Measurements from ENCODE around the gene NRG3.

NRG3 gene

GRCh38 chr10:82814635-82815034, 939.6 kb downstream of the NRG3 start:
- Histone ChIP-seq H3K36me3 (ENCODE audit: insufficient read depth, low read length) (peaks cover 27% of the 10 kb centered on the region), H3K27ac (ENCODE audit: low read depth, low read length, poor library complexity, severe bottlenecking) (no peak overlapping the region), H3K4me2 (ENCODE audit: low read length) (no peak overlapping the region)

DNA sequence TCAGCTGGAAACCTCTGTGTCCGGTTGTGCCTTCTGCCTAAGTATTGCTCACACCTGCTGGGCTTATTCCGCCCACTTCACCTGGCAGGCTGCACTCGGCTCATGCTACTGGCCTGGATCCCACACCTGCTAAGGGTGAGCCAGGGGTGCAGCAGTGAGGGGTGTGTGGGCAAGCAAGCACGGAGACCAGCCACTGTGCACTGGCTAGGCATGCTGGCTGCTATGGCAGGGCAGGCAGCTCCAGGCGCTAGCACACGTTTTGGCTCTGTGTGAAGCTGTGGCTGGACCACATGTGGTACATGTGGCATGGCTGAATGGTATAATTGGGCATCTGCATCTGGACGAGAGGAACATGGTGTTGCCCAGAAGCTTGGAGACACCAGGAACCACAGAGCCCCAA, 940.7 kb downstream of the NRG3 start:
- peaks cover 29% of the 10 kb centered on the region for H3K4me1 ChIP-seq (ENCODE audit: insufficient read depth, low read length, severe bottlenecking)
- TF ChIP-seq EZH2 (IDR thresholded peaks at IDR 0.05; ENCODE audit: borderline replicate concordance, low read length) (no peak), CTCF (IDR thresholded peaks at IDR 0.05; ENCODE audit: low read length) (no peak)
- no peaks in the 10 kb centered on the region for H4K20me1 ChIP-seq (ENCODE audit: insufficient read depth, low read length)
- no peak overlapping the region for H3K27ac ChIP-seq (ENCODE audit: low read depth, low read length, poor library complexity, severe bottlenecking)
- H2AFZ ChIP-seq (ENCODE audit: low read length): no peak overlapping the region
- no peak overlapping the region for H3K9ac ChIP-seq (ENCODE audit: low read length)
- H3K9me2 ChIP-seq (ENCODE audit: low read depth, low read length): no peaks in the 10 kb centered on the region
- no peak overlapping the region for H3K4me2 ChIP-seq (ENCODE audit: low read length)
- H3K36me3 ChIP-seq (ENCODE audit: insufficient read depth, low read length): peaks cover 27% of the 10 kb centered on the region
- no peak overlapping the region for H3K4me3 ChIP-seq (ENCODE audit: low read depth, low read length, poor library complexity, severe bottlenecking)
- 0 out of 2 replicates have a peak, but pooled peaks cover 5% of the 10 kb centered on the region for H3K79me2 ChIP-seq (ENCODE audit: insufficient read depth, low read length)
- no peaks in the 10 kb centered on the region for H3K27me3 ChIP-seq (ENCODE audit: insufficient read depth, low read length)
- no peaks in the 10 kb centered on the region for H3F3A ChIP-seq (ENCODE audit: insufficient read depth, low read length)
- H3K9me3 ChIP-seq (ENCODE audit: low read length): 0 out of 2 replicates have a peak, but pooled peaks cover 2% of the 10 kb centered on the region

More at GRCh38 chr10:82814635-82815034, 939.6 kb downstream of the NRG3 start:
- H3K9me2 ChIP-seq (ENCODE audit: low read depth, low read length): no peaks in the 10 kb centered on the region
- no peak for TF ChIP-seq EZH2 (IDR thresholded peaks at IDR 0.05; ENCODE audit: borderline replicate concordance, low read length)
- TF ChIP-seq CTCF (IDR thresholded peaks at IDR 0.05; ENCODE audit: low read length): no peak
- no peak overlapping the region for H2AFZ ChIP-seq (ENCODE audit: low read length)
- 0 out of 2 replicates have a peak, but pooled peaks cover 2% of the 10 kb centered on the region for H3K9me3 ChIP-seq (ENCODE audit: low read length)
- peaks cover 29% of the 10 kb centered on the region for H3K4me1 ChIP-seq (ENCODE audit: insufficient read depth, low read length, severe bottlenecking)
- no peak overlapping the region for H3K9ac ChIP-seq (ENCODE audit: low read length)
- H3K79me2 ChIP-seq (ENCODE audit: insufficient read depth, low read length): 0 out of 2 replicates have a peak, but pooled peaks cover 5% of the 10 kb centered on the region
- no peaks in the 10 kb centered on the region for H4K20me1 ChIP-seq (ENCODE audit: insufficient read depth, low read length)
- no peaks in the 10 kb centered on the region for H3F3A ChIP-seq (ENCODE audit: insufficient read depth, low read length)
- H3K27me3 ChIP-seq (ENCODE audit: insufficient read depth, low read length): no peaks in the 10 kb centered on the region
- H3K4me3 ChIP-seq (ENCODE audit: low read depth, low read length, poor library complexity, severe bottlenecking): no peak overlapping the region

- no peak overlapping the region for H3K4me3 ChIP-seq (ENCODE audit: low read depth, low read length, poor library complexity, severe bottlenecking)
- H3K9ac ChIP-seq (ENCODE audit: low read length): no peak overlapping the region
- no peaks in the 10 kb centered on the region for H3K9me2 ChIP-seq (ENCODE audit: low read depth, low read length)
- H3K79me2 ChIP-seq (ENCODE audit: insufficient read depth, low read length): 0 out of 2 replicates have a peak, but pooled peaks cover 1% of the 10 kb centered on the region
- H3K4me2 ChIP-seq (ENCODE audit: low read length): no peak overlapping the region
- no peak overlapping the region for H3K27ac ChIP-seq (ENCODE audit: low read depth, low read length, poor library complexity, severe bottlenecking)
- H3K27me3 ChIP-seq (ENCODE audit: insufficient read depth, low read length): no peaks in the 10 kb centered on the region
- H3K36me3 ChIP-seq (ENCODE audit: insufficient read depth, low read length): peaks cover 27% of the 10 kb centered on the region
- no peaks in the 10 kb centered on the region for H3F3A ChIP-seq (ENCODE audit: insufficient read depth, low read length)
- H3K9me3 ChIP-seq (ENCODE audit: low read length): 0 out of 2 replicates have a peak, but pooled peaks cover 2% of the 10 kb centered on the region
- TF ChIP-seq EZH2 (IDR thresholded peaks at IDR 0.05; ENCODE audit: borderline replicate concordance, low read length) (no peak), CTCF (IDR thresholded peaks at IDR 0.05; ENCODE audit: low read length) (no peak)
- H3K4me1 ChIP-seq (ENCODE audit: insufficient read depth, low read length, severe bottlenecking): peaks cover 31% of the 10 kb centered on the region
- no peak overlapping the region for H2AFZ ChIP-seq (ENCODE audit: low read length)
- H4K20me1 ChIP-seq (ENCODE audit: insufficient read depth, low read length): no peaks in the 10 kb centered on the region
Observed at GRCh38 chr10:82817676-82818422, 942.9 kb downstream of the NRG3 start.
